HEK293 (cell line): Measurements from ENCODE around the gene SSH3.

ENCODE experiments used
- ZNF157 ChIP-seq: fragments of 450-650 bp; formaldehyde crosslinking; IDR thresholded peaks from 2 replicates; pipeline ENCODE4 v1.5.1; 2016; ENCODE audit warnings: missing biosample characterization, missing genetic modification characterization
- ZNF341 ChIP-seq: fragments of 450-650 bp; formaldehyde crosslinking; IDR thresholded peaks from 2 replicates; pipeline ENCODE4; 2016; ENCODE audit warnings: low read depth, missing biosample characterization, missing genetic modification characterization
- ZNF362 ChIP-seq: fragments of 450-650 bp; formaldehyde crosslinking; IDR thresholded peaks from 2 replicates; pipeline ENCODE4 v1.5.1; 2016; ENCODE audit warnings: missing biosample characterization, missing genetic modification characterization
- ZNF626 ChIP-seq: fragments of 450-650 bp; sonication (Bioruptor Pico); formaldehyde crosslinking; IDR thresholded peaks from 2 replicates; pipeline ENCODE4 v1.5.1; 2018; ENCODE audit warnings: missing biosample characterization, missing genetic modification characterization, inconsistent platforms
- TF ChIP-seq, protein P1 (sequence below): fragments of 450-650 bp; formaldehyde crosslinking; IDR thresholded peaks from 2 replicates; pipeline ENCODE4 v1.5.1; 2016; ENCODE audit warnings: missing biosample characterization, missing genetic modification characterization
- TF ChIP-seq, protein P2 (sequence below): fragments of 450-650 bp; formaldehyde crosslinking; conservative IDR thresholded peaks from 2 replicates; pipeline ENCODE4 v1.5.1; 2016; ENCODE audit warnings: low read depth, missing biosample characterization, missing genetic modification characterization
- TF ChIP-seq, protein P3 (sequence below): fragments of 450-650 bp; formaldehyde crosslinking; IDR thresholded peaks from 2 replicates; pipeline ENCODE4 v1.5.1; 2016; ENCODE audit warnings: missing biosample characterization, missing genetic modification characterization, low read depth

DNA sequence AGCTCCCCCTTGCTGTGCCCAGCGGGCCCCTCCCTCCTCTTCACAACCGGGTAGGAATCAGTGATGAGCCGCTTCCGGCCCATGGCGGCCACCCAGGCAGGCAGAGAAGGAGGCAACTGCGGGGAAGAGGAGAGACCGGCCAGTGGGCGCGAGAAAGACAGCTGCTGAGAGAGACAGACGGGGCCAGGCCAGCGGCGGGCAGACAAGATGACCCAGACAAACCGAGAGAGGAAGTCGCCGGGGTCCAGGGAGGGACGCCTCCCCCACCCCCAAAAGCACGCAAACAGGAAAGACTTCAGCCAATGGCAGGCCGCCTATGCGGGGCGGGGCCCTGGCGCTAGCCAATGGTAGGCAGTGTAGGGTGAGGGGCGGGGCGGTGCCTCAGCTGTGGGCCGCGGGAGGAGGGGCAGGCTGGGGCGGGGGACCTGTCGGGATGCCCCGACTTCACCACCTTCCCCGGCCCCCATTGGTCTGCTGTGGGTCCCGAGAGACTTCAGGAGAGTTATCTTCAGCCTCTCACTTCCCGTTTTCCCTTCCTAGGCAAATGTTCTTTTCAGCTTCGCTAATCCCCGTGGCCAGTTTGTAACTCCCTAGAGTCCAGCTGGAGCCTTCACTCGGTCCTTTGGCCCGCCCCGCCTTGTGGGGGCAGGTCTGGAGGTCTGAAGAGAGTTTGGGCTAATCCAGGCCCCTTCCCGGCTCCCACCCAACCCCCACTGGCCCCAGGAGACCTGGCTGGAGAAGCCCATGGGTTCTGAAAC, 50.2 kb downstream of the SSH3 start, which contains the start of gene POLD4:
- TF ChIP-seq ZNF626 (no peak), ZNF157 (tag by site-specific recombination) (no peak), ZNF341 (tag by site-specific recombination) (peak; percentile 96), ZNF362 (tag by site-specific recombination) (no peak)
- TF ChIP-seq, protein P1, sequence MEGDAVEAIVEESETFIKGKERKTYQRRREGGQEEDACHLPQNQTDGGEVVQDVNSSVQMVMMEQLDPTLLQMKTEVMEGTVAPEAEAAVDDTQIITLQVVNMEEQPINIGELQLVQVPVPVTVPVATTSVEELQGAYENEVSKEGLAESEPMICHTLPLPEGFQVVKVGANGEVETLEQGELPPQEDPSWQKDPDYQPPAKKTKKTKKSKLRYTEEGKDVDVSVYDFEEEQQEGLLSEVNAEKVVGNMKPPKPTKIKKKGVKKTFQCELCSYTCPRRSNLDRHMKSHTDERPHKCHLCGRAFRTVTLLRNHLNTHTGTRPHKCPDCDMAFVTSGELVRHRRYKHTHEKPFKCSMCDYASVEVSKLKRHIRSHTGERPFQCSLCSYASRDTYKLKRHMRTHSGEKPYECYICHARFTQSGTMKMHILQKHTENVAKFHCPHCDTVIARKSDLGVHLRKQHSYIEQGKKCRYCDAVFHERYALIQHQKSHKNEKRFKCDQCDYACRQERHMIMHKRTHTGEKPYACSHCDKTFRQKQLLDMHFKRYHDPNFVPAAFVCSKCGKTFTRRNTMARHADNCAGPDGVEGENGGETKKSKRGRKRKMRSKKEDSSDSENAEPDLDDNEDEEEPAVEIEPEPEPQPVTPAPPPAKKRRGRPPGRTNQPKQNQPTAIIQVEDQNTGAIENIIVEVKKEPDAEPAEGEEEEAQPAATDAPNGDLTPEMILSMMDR (tag by site-specific recombination), result no peak
- TF ChIP-seq, protein P2, sequence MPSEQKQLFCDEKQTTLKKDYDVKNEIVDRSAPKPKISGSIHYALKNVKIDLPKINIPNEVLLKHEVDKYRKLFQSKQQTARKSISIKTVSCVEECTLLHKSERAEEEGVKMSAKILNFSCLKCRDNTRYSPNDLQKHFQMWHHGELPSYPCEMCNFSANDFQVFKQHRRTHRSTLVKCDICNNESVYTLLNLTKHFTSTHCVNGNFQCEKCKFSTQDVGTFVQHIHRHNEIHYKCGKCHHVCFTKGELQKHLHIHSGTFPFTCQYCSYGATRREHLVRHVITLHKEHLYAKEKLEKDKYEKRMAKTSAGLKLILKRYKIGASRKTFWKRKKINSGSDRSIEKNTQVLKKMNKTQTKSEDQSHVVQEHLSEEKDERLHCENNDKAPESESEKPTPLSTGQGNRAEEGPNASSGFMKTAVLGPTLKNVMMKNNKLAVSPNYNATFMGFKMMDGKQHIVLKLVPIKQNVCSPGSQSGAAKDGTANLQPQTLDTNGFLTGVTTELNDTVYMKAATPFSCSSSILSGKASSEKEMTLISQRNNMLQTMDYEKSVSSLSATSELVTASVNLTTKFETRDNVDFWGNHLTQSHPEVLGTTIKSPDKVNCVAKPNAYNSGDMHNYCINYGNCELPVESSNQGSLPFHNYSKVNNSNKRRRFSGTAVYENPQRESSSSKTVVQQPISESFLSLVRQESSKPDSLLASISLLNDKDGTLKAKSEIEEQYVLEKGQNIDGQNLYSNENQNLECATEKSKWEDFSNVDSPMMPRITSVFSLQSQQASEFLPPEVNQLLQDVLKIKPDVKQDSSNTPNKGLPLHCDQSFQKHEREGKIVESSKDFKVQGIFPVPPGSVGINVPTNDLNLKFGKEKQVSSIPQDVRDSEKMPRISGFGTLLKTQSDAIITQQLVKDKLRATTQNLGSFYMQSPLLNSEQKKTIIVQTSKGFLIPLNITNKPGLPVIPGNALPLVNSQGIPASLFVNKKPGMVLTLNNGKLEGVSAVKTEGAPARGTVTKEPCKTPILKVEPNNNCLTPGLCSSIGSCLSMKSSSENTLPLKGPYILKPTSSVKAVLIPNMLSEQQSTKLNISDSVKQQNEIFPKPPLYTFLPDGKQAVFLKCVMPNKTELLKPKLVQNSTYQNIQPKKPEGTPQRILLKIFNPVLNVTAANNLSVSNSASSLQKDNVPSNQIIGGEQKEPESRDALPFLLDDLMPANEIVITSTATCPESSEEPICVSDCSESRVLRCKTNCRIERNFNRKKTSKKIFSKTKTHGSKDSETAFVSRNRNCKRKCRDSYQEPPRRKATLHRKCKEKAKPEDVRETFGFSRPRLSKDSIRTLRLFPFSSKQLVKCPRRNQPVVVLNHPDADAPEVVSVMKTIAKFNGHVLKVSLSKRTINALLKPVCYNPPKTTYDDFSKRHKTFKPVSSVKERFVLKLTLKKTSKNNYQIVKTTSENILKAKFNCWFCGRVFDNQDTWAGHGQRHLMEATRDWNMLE (tag by site-specific recombination), result no peak
- TF ChIP-seq, protein P3, sequence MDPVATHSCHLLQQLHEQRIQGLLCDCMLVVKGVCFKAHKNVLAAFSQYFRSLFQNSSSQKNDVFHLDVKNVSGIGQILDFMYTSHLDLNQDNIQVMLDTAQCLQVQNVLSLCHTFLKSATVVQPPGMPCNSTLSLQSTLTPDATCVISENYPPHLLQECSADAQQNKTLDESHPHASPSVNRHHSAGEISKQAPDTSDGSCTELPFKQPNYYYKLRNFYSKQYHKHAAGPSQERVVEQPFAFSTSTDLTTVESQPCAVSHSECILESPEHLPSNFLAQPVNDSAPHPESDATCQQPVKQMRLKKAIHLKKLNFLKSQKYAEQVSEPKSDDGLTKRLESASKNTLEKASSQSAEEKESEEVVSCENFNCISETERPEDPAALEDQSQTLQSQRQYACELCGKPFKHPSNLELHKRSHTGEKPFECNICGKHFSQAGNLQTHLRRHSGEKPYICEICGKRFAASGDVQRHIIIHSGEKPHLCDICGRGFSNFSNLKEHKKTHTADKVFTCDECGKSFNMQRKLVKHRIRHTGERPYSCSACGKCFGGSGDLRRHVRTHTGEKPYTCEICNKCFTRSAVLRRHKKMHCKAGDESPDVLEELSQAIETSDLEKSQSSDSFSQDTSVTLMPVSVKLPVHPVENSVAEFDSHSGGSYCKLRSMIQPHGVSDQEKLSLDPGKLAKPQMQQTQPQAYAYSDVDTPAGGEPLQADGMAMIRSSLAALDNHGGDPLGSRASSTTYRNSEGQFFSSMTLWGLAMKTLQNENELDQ (tag by site-specific recombination), result no peak
